SK-N-SH (cell line): ENCODE measurements around the gene AGAP1. TPM values are rescaled to one million over a fixed set of nuclear protein-coding genes. Genes with fewer than 3 reads are reported as not detected.

ENCODE experiments used
- CTCF ChIA-PET: fragments of 300-600, 350-600 bp; formaldehyde crosslinking; extraction: SDS; loops from one replicate; lab custom pipeline; 2021; lab: Yijun Ruan, JAX
- POLR2A ChIA-PET: fragments of 350-600 bp; sonication (Branson Sonifier 250); formaldehyde crosslinking; extraction: SDS; loops from one replicate; lab custom pipeline; 2020; ENCODE audit warnings: antibody characterized with exemption, inconsistent platforms; lab: Yijun Ruan, JAX
- DNase-seq: peaks from one replicate; pipeline ENCODE4 v3.0.0; 2012
- H2AFZ ChIP-seq: fragments of 200-600 bp; sonication (generic); 2 replicates; pipeline ENCODE4 v1.8.1; 2016; ENCODE audit warnings: antibody characterized with exemption, mild to moderate bottlenecking, low read depth
- H3F3A ChIP-seq: fragments of 200-600 bp; sonication (generic); replicated peaks from 2 replicates; pipeline ENCODE3; 2016; ENCODE audit warnings: antibody characterized with exemption, mild to moderate bottlenecking; ENCODE audit not compliant: insufficient read depth
- H3K27ac ChIP-seq, 2 experiments: fragments of 200-500 bp in 1 of 2; fragments of 200-600 bp in 1 of 2; sonication (Bioruptor generic) in 1 of 2; sonication (generic), shearing (Covaris generic) in 1 of 2; 2 replicates each; pipeline versions ENCODE4 v1.5.1 to v1.6.1; 2014 to 2016; ENCODE audit warnings: low read depth in 2 of 2, inconsistent platforms in 1 of 2, low read length in 1 of 2, mild to moderate bottlenecking in 1 of 2, mixed read lengths in 1 of 2
- H3K27me3 ChIP-seq: fragments of 200-600 bp; sonication (generic), shearing (Covaris generic); 2 replicates; pipeline ENCODE4 v1.6.1; 2016; ENCODE audit warnings: mixed run types; ENCODE audit not compliant: insufficient read depth
- H3K36me3 ChIP-seq, 2 experiments: fragments of 200-500 bp in 1 of 2; fragments of 200-600 bp in 1 of 2; sonication (Bioruptor generic) in 1 of 2; sonication (generic) in 1 of 2; replicated peaks in 1 of 2; 2 replicates each; pipeline versions ENCODE3 to v1.5.1; 2014 to 2016; ENCODE audit warnings: low read length in 1 of 2, mild to moderate bottlenecking in 1 of 2; ENCODE audit not compliant: insufficient read depth in 2 of 2, control insufficient read depth in 1 of 2
- H3K4me1 ChIP-seq, 2 experiments: fragments of 200-500 bp in 1 of 2; fragments of 200-600 bp in 1 of 2; sonication (Bioruptor generic) in 1 of 2; sonication (generic), shearing (Covaris generic) in 1 of 2; 2 replicates each; pipeline versions ENCODE4 v1.5.1 to v1.6.1; 2014 to 2016; ENCODE audit warnings: low read depth in 1 of 2, low read length in 1 of 2, mixed run types in 1 of 2; ENCODE audit not compliant: insufficient read depth in 2 of 2, control insufficient read depth in 1 of 2
- H3K4me2 ChIP-seq: fragments of 200-600 bp; sonication (generic), shearing (Covaris generic); 2 replicates; pipeline ENCODE4 v1.6.1; 2017; ENCODE audit warnings: mixed run types
- H3K4me3 ChIP-seq, 2 experiments: fragments of 200-500 bp in 1 of 2; fragments of 200-600 bp in 1 of 2; sonication (Bioruptor generic) in 1 of 2; sonication (generic), shearing (Covaris generic) in 1 of 2; 2 replicates each; pipeline versions ENCODE4 v1.5.1 to v1.8.1; 2014 to 2016; ENCODE audit warnings: low read depth in 2 of 2, inconsistent platforms in 1 of 2, low read length in 1 of 2, mild to moderate bottlenecking in 1 of 2, mixed read lengths in 1 of 2, moderate library complexity in 1 of 2
- H3K79me2 ChIP-seq: fragments of 200-600 bp; sonication (generic); 2 replicates; pipeline ENCODE4 v1.8.1; 2017; ENCODE audit warnings: mild to moderate bottlenecking; ENCODE audit not compliant: insufficient read depth
- H3K9ac ChIP-seq: fragments of 200-600 bp; sonication (generic); 2 replicates; pipeline ENCODE4 v1.6.1; 2017; ENCODE audit warnings: mixed run types
- H3K9me2 ChIP-seq: fragments of 200-600 bp; sonication (generic); 2 replicates; pipeline ENCODE4 v1.6.1; 2017; ENCODE audit warnings: mixed run types
- H3K9me3 ChIP-seq: fragments of 200-600 bp; sonication (generic); 2 replicates; pipeline ENCODE4 v1.6.1; 2017; ENCODE audit warnings: mixed run types, mild to moderate bottlenecking, moderate library complexity
- H4K20me1 ChIP-seq: fragments of 200-600 bp; sonication (generic); 2 replicates; pipeline ENCODE4 v1.6.1; 2017; ENCODE audit warnings: mild to moderate bottlenecking, mixed run types; ENCODE audit not compliant: insufficient read depth
- CHD2 ChIP-seq: fragments of 150-350 bp; IDR thresholded peaks from 2 replicates; pipeline ENCODE4 v1.6.1; 2018; ENCODE audit warnings: low read length; ENCODE audit not compliant: partially characterized antibody
- EP300 ChIP-seq, 2 experiments: IDR thresholded peaks; 2 replicates each; pipeline versions ENCODE4 v1.4.0 to v1.6.1; 2012; ENCODE audit warnings: borderline replicate concordance in 1 of 2, low read depth in 1 of 2, low read length in 1 of 2
- EZH2phosphoT487 ChIP-seq: fragments of 200-600 bp; sonication (generic); IDR thresholded peaks from 2 replicates; pipeline ENCODE4 v1.6.1; 2017; ENCODE audit warnings: low read depth, mixed run types, mild to moderate bottlenecking, antibody characterized with exemption, moderate library complexity, borderline replicate concordance
- GABPA ChIP-seq: IDR thresholded peaks from 2 replicates; pipeline ENCODE4 v1.4.0; 2012; ENCODE audit warnings: low read depth, mild to moderate bottlenecking
- GATA2 ChIP-seq: sonication (generic); formaldehyde crosslinking; IDR thresholded peaks from 2 replicates; pipeline ENCODE4 v1.5.0; 2020; ENCODE audit warnings: mild to moderate bottlenecking, missing genetic modification reagents
- JUND ChIP-seq: IDR thresholded peaks from 2 replicates; pipeline ENCODE4 v1.4.0; 2012
- MEF2A ChIP-seq: IDR thresholded peaks from 2 replicates; pipeline ENCODE4 v1.4.0; 2012; ENCODE audit warnings: low read depth, borderline replicate concordance
- MXI1 ChIP-seq: IDR thresholded peaks from 2 replicates; pipeline ENCODE4 v1.6.1; 2012; ENCODE audit warnings: mild to moderate bottlenecking, low read depth, low read length, improper control_type of control experiment
- NRF1 ChIP-seq: IDR thresholded peaks from 2 replicates; pipeline ENCODE4 v1.6.1; 2012; ENCODE audit warnings: low read depth, mild to moderate bottlenecking, low read length
- RFX5 ChIP-seq: IDR thresholded peaks from 2 replicates; pipeline ENCODE4 v1.6.1; 2012; ENCODE audit warnings: mild to moderate bottlenecking, improper control_type of control experiment, low read length
- RXRA ChIP-seq: IDR thresholded peaks from 2 replicates; pipeline ENCODE4 v1.4.0; 2012; ENCODE audit warnings: low read depth, mild to moderate bottlenecking, borderline replicate concordance
- SIN3A ChIP-seq: IDR thresholded peaks from 2 replicates; pipeline ENCODE4 v1.6.1; 2012; ENCODE audit warnings: low read depth, mild to moderate bottlenecking, low read length, moderate library complexity, borderline replicate concordance
- SMC3 ChIP-seq: IDR thresholded peaks from 2 replicates; pipeline ENCODE4 v1.6.1; 2012; ENCODE audit warnings: low read depth, low read length, improper control_type of control experiment
- TAF1 ChIP-seq: IDR thresholded peaks from 2 replicates; pipeline ENCODE4 v1.6.1; 2012; ENCODE audit warnings: low read depth, mild to moderate bottlenecking, low read length, moderate library complexity, borderline replicate concordance
- TEAD4 ChIP-seq: IDR thresholded peaks from 2 replicates; pipeline ENCODE4 v1.4.0; 2012; ENCODE audit warnings: mild to moderate bottlenecking, borderline replicate concordance; ENCODE audit not compliant: insufficient read depth
- YY1 ChIP-seq: IDR thresholded peaks from 2 replicates; pipeline ENCODE4 v1.4.0; 2012; ENCODE audit warnings: low read depth, mild to moderate bottlenecking
- WGBS: methylation state at CpG from one replicate; pipeline ENCODE4 v1.1.6; 2017; ENCODE audit warnings: low lambda C conversion rate; 5-methylcytosine and 5-hydroxymethylcytosine counted together
- polyA plus RNA-seq, 3 experiments: library from polyadenylated mRNA; depleted of rRNA; stranded (reverse); fragments of >200 nt; gene quantifications; 2 replicates each; pipeline ENCODE4 v1.2.3, GENCODE V29; 2012
- TF ChIP-seq, protein P1 (sequence below): IDR thresholded peaks from 2 replicates; pipeline ENCODE4 v1.4.0; 2012; ENCODE audit warnings: low read depth
- TF ChIP-seq, protein P2 (sequence below): IDR thresholded peaks from 2 replicates; pipeline ENCODE4; 2012
- TF ChIP-seq, protein P3 (sequence below): IDR thresholded peaks from 2 replicates; pipeline ENCODE4 v1.4.0; 2012; ENCODE audit warnings: low read depth, borderline replicate concordance
- TF ChIP-seq, protein P4 (sequence below): fragments of 150-350 bp; IDR thresholded peaks from 2 replicates; pipeline ENCODE4 v1.6.1; 2016; ENCODE audit warnings: mild to moderate bottlenecking, low read depth, low read length
- TF ChIP-seq, protein P5 (sequence below): IDR thresholded peaks from 2 replicates; pipeline ENCODE4 v1.4.0; 2012; ENCODE audit warnings: low read depth, borderline replicate concordance

Gene AGAP1
- polyA plus RNA-seq, 1 of the 3 experiments (the other 2 are of a cell fraction) = 8.8 TPM

DNA sequence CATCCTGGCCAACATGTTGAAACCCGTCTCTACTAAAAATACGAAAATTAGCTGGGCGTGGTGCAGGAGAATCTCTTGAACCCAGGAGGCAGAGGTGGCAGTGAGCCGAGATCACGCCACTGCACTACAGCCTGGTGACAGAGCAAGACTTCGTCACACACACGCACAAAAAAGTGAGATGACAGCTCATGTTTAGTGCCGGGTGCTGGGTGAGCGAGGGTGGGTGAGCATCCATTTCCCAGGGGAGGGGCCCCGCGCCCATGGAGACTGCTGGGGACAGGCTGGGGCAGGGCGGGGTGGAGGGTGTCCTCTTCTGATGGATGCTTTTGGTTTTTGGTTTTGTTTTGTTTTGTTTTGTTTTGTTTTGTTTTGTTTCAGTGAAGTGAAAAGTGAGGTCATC, 467.9 kb downstream of the AGAP1 start:
- H3K36me3 ChIP-seq = no peaks in the 10 kb centered on the region
- ChIA-PET POLR2A (no interaction called here), CTCF (no interaction called here)
- DNase-seq = no peak
- no peak overlapping the region for H3K9ac ChIP-seq
- WGBS = 100% methylated on average over 9 of the region's 12 CpGs
- no peak overlapping the region for H3K4me2 ChIP-seq
- no peak overlapping the region for H3K4me3 ChIP-seq
- no peaks in the 10 kb centered on the region for H3K9me2 ChIP-seq
- TF ChIP-seq, protein P1, sequence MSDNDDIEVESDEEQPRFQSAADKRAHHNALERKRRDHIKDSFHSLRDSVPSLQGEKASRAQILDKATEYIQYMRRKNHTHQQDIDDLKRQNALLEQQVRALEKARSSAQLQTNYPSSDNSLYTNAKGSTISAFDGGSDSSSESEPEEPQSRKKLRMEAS = no peak
- TF ChIP-seq RFX5 (no peak), SMC3 (no peak), JUND (no peak), CHD2 (no peak), EZH2phosphoT487 (no peak), GATA2 (CRISPR knock-in tag) (no peak), RXRA (no peak), MEF2A (no peak), EP300 (IDR thresholded peaks at IDR 0.05; ENCODE audit: borderline replicate concordance in 1 of 2, low read depth in 1 of 2, low read length in 1 of 2) (no peak), GABPA (no peak), TEAD4 (no peak)
- TF ChIP-seq, protein P2, sequence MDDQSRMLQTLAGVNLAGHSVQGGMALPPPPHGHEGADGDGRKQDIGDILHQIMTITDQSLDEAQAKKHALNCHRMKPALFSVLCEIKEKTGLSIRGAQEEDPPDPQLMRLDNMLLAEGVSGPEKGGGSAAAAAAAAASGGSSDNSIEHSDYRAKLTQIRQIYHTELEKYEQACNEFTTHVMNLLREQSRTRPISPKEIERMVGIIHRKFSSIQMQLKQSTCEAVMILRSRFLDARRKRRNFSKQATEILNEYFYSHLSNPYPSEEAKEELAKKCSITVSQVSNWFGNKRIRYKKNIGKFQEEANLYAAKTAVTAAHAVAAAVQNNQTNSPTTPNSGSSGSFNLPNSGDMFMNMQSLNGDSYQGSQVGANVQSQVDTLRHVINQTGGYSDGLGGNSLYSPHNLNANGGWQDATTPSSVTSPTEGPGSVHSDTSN = no peak
- TF ChIP-seq, protein P3, sequence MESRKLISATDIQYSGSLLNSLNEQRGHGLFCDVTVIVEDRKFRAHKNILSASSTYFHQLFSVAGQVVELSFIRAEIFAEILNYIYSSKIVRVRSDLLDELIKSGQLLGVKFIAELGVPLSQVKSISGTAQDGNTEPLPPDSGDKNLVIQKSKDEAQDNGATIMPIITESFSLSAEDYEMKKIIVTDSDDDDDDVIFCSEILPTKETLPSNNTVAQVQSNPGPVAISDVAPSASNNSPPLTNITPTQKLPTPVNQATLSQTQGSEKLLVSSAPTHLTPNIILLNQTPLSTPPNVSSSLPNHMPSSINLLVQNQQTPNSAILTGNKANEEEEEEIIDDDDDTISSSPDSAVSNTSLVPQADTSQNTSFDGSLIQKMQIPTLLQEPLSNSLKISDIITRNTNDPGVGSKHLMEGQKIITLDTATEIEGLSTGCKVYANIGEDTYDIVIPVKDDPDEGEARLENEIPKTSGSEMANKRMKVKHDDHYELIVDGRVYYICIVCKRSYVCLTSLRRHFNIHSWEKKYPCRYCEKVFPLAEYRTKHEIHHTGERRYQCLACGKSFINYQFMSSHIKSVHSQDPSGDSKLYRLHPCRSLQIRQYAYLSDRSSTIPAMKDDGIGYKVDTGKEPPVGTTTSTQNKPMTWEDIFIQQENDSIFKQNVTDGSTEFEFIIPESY = no peak
- no peak overlapping the region for H2AFZ ChIP-seq
- H3K27ac ChIP-seq = no peak overlapping the region
- no peaks in the 10 kb centered on the region for H3K79me2 ChIP-seq
- H3K27me3 ChIP-seq = no peaks in the 10 kb centered on the region
- H4K20me1 ChIP-seq = no peaks in the 10 kb centered on the region
- H3F3A ChIP-seq = no peaks in the 10 kb centered on the region
- no peaks in the 10 kb centered on the region for H3K9me3 ChIP-seq
- H3K4me1 ChIP-seq = peaks cover 0 to 4% of the 10 kb centered on the region in 2 experiments; a peak in 1 of 4 replicates

DNA sequence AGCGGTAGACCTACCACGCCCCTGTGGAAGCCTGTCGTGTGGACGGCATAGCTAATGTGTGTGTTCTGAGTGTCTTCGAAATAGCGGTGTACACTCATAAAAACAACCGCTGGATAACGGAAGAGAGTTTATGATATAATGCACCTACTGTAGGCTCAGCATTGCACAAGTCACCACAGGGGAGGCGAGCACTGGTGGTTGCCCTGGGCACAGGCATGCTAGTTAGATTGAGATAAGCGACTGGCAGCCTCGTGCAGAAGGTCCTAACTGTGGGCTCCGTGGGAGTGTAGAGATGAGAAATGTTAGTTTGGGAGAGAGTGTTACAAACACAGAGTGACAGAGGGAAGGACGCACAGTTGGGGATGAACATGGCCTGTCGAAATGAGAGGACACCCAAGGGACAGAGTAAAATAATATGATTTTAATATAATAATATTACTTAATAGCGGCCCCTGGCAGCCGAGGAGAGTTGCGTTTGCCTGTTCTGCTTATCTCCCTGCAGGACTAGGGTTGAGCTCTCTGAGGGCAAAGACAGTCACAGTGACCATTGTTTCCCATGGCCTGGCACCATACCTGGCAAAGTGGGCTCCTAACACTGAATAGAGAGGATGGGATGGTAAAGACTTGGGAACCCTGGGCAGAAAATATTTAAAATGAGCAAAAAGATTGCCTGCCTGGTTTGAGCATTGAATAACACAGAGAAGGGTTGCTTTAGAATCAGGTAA, 470.2 kb downstream of the AGAP1 start:
- Histone ChIP-seq H3K9me2 (no peaks in the 10 kb centered on the region), H3F3A (no peaks in the 10 kb centered on the region), H3K36me3 (peaks cover 0 to 6% of the 10 kb centered on the region in 2 experiments), H2AFZ (no peak overlapping the region), H3K4me2 (no peak overlapping the region), H3K27me3 (no peaks in the 10 kb centered on the region), H4K20me1 (no peaks in the 10 kb centered on the region), H3K79me2 (no peaks in the 10 kb centered on the region), H3K9ac (no peak overlapping the region), H3K27ac (no peak overlapping the region), H3K4me3 (no peak overlapping the region), H3K9me3 (no peaks in the 10 kb centered on the region), H3K4me1 (peaks cover 0 to 4% of the 10 kb centered on the region in 2 experiments; a peak in 1 of 4 replicates)
- ChIA-PET POLR2A (no interaction called here), CTCF (no interaction called here)
- WGBS = 95% methylated on average over 17 of the region's 17 CpGs
- no peak for DNase-seq
- TF ChIP-seq TEAD4 (no peak), NRF1 (no peak), EP300 (IDR thresholded peaks at IDR 0.05; ENCODE audit: borderline replicate concordance in 1 of 2, low read depth in 1 of 2, low read length in 1 of 2) (no peak), TAF1 (no peak), YY1 (no peak), SMC3 (no peak), GATA2 (CRISPR knock-in tag) (no peak), MXI1 (no peak), MEF2A (no peak), SIN3A (no peak)
- TF ChIP-seq, protein P2 = no peak
- TF ChIP-seq, protein P4, sequence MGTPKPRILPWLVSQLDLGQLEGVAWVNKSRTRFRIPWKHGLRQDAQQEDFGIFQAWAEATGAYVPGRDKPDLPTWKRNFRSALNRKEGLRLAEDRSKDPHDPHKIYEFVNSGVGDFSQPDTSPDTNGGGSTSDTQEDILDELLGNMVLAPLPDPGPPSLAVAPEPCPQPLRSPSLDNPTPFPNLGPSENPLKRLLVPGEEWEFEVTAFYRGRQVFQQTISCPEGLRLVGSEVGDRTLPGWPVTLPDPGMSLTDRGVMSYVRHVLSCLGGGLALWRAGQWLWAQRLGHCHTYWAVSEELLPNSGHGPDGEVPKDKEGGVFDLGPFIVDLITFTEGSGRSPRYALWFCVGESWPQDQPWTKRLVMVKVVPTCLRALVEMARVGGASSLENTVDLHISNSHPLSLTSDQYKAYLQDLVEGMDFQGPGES = no peak
- TF ChIP-seq, protein P5, sequence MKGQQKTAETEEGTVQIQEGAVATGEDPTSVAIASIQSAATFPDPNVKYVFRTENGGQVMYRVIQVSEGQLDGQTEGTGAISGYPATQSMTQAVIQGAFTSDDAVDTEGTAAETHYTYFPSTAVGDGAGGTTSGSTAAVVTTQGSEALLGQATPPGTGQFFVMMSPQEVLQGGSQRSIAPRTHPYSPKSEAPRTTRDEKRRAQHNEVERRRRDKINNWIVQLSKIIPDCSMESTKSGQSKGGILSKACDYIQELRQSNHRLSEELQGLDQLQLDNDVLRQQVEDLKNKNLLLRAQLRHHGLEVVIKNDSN = no peak
